Measurements from ENCODE around the gene THADA.

THADA gene

DNA sequence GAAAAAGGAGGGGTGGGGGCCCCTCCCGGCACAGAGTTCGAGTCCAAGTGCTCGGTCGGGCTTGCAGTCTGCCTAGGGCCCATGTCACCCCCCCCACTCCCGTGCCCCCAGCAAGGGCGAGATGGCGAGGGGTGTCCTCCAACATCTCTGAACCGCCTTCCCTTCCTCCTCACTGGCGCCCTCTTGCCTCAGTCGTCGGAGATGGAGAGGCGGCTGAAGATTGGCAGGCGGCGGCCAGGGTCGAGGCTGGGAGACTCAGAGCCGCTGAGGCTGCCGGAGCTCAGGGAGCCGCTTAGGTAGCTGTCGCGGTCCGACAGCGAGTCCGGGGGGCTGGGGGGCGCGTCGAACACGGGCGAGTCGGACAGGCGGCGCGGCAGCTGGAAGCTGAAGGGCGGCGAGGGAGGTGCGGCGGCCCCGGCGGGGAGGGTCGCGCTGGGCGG lies 371.7 kb downstream of the THADA start:
- no peak for DNase-seq (ENCODE audit: low spot score)

DNA sequence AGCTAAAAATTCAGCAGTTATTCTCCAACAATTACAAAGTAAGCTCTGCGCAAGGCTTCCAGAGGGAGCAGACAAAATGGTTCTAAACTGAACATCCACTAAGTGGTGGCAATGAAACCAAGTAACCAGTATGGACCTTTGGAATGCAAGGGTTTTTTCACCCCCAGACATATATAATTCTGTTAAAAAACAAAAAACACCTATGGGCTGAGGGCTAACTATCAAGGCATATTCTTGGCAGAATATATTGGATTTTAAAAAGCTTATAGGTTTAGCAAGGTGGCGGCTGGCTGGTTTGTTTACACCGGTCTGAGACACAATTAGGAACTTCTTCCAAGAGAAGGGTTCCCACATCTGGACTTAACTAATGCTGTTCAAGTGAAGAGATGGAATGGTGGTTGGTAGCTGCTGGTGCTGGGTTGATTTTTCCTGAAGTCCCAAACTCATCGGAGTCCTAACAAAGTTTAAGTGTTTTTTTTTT lies 372.3 kb downstream of the THADA start:
- DNase-seq (ENCODE audit: low spot score), result no peak

DNA sequence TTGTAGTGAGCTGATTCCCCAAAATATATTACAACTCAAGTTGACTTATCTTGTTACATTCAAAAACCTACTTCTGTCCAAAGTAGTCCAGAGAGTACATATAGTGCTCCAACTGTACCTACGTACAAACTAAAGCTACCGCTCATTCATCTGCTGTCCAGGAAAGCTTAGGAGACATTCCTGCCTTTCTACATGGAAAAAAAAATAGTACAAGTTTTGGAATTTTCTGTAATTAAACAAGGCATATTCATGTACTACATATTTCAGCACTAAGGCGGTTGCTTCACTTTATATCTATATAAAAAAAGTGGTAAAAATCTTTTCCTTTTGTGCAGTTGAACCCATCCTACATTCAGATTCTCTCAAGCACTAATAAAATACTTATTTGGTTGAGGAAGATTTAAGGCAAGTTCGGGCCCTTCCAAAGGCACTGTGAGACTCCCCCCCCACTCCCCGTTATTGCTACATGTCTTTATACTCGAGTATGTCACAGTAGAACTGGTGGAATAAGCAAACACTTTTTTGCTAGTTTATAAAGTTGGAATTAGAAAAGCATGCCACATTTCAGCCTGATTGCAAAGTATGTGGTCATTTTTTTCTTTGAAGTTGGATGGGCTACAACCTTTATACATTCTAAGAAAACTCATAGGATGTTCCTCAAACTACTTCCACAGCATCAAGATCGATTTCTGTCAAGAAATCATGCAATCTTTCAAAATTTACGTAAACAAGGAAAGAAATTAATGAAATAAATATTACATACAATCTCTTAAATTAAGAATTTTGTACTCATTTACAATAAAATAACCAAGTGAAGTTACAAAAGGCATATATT lies 373.1 kb downstream of the THADA start:
- no peak for DNase-seq (ENCODE audit: low spot score)

DNA sequence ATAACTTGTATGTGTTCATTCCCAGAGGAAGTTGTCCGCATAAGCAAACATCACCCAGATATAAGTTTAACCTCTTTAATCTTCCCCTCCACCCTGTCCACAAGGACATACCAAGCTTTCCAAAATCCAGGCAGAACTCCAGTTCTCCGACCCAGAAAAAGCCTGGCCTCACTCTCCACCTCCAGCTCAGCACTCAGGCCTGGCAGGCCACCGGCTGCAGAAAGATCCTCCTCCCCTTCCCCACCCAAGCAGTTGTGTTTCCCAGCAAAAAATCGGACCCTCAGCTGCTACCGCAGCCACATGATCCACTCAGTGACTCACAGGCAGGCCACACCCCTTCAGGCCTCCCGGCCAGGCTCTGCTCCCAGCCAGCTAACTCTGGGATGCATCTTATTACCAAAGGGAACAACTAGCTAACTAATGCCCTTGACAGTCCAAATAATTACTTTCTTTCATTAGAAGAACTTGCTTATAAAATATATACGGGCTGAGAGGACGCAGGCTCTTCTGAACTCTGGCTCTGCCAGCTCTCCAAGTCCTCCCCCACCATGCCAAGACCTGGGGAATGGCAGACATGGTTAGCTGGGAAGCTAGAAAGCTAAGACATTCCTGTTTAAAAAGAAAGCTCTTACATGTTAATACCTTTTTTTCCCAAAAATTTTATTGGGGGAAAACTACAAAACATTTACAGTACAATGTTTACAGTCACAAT lies 373.9 kb downstream of the THADA start:
- peak; percentile 70 for DNase-seq (ENCODE audit: low spot score)

DNA sequence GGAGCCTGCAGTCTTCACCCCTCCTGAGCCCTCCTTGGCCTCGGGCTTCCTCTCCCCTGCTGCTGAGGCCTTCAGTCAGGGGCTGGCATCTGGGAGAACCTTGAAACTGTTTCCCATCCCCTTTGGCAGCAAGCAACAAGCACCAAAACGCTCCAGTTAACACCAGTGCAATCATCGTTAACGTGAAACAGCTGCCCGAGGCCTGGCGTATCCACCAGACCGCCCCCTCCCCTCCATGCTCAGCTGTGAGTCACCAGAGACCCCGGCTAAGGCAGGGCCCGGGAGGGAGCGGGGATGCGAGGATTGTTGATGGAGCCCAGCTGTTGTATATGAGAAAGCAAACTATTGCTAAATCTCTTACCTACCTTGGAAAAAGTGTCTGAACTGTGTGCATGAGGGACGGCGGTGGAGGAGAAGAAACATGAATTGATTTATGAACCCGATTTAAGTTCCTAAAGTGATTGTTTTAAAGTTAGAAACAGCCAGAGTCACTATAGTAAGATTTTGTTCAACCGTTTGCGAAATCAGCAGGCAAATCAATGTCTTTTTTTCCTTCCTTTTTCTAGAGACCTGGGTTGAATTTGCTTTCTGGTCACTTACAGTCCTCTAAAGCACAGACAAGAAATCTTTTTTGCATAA lies 374.6 kb downstream of the THADA start:
- DNase-seq (ENCODE audit: low spot score), result no peak

DNA sequence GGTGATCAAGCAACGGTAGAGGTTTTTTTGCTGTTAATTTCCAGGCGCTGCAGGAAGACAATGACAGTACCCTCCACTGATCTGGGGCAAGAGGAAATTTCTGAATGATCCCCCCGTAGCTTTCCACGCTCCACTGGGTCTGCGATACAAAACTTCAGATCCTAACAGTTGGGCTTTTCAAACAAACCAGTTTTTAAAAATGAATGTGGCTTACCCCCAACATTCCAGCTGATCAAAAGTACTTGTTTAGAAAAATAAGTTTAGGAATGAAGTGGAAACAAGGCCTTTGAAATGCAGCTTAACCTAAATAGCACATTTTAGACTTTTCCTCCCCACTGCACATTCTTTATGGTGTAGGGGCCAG lies 375.1 kb downstream of the THADA start:
- DNase-seq (ENCODE audit: low spot score), result no peak

DNA sequence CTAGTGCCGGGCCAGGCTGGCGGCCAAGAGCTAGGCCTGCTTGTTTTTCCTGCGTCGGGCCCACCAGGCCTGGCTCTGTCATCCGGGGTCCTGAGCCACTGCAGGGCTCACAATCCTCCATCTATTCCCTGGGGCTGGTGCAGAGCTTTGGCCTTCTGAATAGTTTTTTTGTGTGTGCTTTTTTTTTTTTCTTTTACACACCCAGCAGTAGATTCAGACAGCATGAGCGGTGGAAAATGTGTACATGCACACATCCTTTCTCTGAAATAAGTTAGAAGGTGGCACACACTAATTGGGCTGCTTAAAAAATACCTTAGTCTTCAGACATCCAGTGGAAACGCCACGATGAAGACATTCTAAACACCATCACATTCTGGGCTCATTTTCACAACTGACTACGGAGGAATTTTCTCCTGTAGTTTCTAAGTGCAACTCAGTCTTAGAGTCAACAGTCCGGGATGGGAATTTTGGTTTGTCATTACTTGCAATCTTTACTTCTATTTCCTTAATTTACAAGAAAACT lies 375.5 kb downstream of the THADA start:
- no peak for DNase-seq (ENCODE audit: low spot score)

DNA sequence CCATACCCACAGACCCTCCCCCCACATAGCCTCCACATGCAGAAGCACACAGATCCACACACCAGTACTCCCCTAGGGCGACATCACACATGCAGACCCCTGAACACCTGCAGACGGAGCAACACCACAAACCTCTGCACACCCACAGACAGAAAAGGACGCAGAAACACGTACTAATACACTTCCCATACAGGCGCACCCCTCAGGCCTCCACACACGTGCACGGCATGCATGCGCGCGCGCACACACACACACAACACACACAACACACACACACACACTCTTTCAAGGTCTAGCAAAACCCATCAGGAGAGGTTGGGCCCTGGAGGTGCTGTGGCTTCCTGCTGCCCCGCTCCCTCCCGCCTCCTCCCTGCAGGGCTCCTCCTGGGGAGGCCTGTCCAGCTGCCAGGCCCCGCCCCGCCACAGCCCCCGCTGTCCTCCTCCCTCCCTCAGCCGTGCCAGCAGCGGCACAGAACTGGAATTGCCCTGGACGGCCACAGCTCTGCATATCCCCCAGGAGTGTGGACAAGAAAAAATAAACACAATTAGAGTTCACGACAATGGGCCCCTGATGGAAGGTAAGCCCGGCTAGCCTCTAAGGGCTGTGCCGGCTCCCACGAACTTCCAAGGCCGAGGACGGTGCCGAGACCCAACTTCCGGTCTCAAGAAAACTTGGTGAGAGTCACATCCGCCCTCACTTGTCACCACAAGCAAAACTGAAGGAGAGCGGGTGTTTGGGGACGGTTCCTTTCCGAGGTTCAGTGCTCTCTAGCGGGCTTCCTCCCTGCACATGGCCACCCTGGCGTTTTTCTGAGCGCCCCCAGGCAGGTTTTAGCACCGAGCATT lies 376.2 kb downstream of the THADA start:
- DNase-seq (ENCODE audit: low spot score), result peak; percentile 51

DNA sequence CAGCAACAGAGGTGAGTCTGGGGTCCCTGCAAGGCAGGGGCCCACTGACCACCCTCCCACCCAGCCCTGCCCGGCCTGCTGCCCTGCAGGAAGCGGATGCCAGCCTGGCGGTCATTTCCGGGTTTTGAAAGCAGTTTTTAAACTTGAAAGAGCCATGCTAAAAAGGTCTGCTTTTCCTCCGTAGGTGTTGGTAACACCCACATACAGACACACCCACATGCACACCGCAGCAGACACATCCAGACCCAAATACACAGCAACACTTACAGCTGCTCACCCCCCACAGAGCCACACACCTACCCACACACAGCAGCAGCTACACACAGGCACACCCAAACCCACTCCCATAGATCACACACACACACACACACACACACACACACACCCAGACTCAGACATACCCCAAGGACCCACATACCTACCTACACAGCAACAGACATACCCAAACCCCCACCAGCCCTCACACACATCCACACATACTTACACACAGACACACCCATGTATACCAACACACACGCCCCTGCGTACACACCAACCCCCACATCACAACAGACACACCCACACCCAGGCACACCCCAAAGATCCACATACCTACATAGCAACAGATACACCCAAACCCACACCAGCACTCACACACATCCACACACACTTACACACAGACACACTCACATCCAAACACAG lies 377.0 kb downstream of the THADA start:
- DNase-seq (ENCODE audit: low spot score), result no peak

DNA sequence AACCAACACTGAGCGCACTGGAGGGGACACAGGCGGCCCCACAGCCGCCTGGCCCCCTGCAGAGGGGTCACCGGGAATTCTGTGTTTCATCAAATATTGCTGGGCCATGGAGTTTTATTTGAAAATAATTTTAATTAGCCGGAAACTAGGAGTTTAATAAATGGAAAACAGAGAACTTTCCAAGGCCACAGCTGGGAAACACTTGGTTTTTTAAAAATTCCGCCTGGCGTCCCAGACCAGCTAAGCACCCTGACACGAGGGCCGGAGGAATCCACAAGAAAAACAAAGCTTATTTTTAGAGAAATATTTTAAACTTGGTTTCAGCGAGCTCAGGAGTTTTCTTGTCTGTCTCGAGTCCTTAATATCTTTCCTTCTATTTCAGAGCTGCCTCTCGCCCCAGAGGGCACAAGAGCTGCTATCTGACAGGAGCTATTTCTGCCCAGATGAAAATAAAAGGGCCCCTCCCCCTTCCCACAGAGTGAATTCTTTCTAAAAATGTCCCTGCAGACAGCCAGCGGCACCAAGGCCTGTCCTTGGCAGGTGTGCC lies 377.6 kb downstream of the THADA start:
- DNase-seq (ENCODE audit: low spot score), result no peak

DNA sequence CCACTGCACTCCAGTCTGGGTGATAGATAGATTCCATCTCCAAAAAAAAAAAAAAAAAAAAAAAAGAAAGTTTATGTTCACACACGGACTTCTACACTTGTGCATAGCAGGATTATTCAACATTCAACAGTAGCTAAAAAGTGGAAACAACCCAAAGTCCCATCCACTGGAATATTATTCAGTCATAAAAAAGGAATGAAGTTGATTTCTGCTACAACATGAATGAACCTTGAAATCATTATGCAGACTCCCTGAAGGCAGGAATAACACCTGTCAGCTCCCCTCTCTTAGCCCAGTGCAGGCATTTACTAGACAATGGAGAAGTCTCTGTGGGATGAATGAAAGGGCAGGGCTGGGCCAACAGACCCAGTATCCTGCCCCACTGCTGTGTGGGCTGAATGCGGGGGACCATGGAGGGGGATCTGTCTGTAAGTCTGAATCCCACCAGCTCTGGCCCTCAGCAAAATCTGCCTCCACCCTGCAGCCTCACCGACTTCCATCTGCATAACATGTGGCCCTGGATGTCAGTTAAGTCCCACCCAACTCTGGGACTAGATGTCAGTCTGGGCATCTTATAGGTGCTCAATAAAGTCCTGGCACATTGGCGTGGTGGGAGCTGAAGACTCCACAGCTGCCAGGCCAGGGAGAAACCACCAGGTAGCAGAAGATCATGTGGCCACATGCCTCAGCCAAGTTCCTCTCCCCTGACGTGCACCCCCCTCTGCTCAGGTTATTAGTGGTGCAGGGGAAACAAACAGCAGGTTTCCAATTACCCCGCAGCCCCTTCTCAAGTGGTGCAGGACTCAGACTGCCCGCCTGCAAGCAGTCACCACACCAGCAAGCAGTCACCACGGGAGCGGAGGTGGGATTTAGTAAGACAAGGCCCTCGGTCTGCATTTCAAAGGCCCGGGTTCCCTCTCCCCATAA lies 378.3 kb downstream of the THADA start:
- DNase-seq (ENCODE audit: low spot score), result no peak

DNA sequence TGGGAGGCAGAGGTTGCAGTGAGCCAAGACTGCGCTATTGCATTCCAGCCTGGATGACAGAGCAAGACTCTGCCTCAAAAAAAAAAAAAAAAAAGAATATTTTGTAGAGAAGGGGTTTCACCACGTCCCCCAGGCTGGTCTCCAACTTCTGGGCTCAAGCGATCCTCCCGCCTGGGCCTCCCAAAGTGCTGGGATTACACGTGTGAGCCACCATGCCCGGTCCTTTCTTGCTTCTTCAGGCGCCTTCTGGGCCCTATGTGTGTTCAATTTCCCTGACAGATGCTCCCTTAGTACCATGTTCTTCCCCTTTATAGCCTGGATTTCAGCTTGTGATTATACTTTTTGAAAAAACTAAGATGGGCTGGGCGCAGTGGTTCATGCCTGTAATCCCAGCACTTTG lies 379.2 kb downstream of the THADA start:
- DNase-seq (ENCODE audit: low spot score), result no peak

DNA sequence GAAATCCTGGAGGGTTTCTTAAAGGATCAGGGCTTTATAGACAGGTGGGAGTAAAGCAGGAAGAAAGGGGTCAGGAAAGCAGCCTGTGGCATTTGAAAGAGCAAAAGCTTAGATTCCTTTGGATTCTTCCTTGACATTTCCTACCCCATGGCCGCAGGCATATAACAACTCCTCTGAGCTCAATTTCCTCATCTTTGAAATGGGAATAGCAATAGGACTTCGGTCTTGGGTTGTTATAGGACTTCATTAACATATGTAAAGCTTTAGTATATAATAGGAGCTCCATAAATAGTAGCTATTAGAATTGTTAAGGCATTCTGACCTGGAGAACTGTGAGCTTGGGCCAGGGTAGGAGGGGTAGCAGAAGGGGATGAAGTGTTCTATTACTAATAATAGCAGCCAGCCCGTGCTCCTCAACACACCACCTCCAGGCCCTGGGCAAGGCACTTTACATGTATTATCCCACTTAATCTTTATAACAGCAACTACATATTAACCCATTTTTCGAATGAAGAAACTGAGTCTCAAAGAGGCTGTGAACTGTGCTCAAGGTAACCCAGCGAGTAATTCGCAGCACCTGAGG lies 380.1 kb downstream of the THADA start:
- DNase-seq (ENCODE audit: low spot score), result no peak

DNA sequence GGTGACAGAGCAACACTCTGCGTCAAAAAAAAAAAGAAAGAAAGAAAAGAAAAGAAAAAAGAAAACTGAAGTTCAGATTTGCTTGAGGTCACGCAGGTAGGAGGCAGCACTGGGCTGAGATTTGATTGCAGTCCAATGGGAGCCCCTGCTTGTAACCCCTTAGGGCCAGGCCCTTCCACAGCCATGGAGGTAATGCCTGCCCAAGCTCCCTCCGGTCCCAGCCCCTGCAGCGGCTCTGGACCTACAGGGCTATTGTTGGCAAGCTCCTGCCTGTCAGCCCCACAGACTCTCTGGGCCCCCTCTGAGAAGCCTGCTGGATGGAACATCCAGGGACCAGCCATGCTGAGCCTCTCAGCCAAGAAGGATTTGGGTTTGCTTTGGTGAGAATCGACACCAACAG lies 381.6 kb downstream of the THADA start:
- DNase-seq (ENCODE audit: low spot score), result no peak

DNA sequence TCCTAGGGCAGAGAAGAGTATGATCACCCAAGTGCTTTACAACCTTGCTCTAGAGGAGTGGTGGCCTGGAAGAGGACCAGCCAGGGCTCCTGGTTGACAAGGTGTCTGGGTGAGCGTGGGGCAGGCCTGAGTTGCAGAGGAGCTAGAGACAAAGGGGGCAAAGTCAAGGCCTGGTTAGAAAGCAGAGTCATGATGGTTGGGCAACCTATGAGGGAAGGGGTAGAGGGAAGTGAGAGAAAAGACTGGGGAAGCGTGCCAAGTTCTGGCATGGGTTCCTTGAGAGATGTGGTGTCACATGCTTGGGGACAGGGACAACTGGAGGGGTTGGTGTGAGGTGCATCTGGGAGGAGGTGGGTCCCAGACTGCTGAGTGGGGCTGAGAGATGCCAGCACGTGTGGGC lies 382.9 kb downstream of the THADA start:
- no peak for DNase-seq (ENCODE audit: low spot score)

DNA sequence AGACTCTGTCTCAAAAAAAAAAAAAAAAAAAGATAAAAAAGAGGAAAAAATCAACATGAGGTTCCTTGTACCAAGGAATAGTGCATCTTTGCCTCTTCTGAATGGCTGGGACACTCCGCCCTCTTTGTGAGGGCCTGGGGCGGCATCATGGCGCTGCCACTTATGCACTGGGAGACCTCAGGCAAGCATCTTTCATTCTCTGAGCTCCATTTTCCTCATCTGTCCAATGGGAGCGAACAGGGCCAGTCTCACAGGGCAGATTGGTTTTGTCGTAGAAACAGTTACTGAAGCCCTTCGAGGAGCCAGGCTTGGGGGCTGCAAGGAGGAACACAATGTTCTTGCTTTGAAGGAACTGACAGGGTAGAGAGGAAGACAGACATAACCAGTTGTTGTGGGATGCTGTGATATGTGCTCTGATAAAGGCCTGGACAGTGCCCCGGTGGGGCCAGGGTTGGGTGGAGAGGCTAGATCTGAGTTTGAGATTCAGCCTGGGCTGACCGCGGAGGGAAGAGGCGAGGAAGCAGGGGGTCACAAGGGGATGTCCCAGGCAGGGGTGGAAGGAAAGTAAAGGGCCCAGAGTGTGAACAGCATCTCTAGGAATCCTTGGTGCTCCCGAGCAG lies 383.5 kb downstream of the THADA start:
- no peak for DNase-seq (ENCODE audit: low spot score)

DNA sequence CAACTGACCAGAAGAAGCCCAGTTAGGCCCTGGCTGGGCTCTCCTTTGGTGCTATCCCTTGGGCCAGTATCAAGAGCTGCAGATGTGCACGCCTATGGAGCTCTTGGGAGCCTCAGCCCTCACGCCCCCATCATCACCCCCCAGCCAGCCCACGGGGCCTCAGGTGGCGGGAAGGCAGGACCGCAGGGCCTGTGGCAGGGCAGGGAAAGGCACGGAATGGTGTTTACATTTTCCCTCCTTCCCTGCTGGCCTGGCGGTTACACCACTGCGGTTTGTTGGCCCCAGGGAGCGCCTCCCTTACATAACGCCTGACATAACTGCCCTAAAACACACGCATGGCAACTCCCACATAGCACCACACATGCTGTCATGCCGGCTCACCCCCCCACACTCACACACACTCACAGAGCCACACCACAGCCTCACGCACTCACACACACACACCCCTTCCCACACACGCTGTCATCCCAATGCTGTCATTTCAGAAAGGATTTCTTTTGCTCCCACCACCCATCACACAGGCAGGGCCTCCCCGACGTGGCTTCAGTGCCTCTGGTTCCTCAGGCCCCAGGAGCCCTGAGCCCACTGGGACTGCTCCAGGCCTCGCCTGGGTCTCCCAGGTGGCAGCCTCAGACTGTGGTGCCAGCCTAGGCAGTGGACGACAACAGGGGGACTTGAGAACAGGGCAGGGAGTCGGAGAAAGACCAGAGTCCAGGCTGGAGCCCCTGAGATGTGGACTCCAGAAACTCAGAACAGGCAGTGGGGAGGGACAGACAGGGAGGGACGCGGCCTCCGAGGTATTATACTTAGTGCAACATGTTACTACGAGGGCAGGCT lies 385.2 kb downstream of the THADA start:
- no peak for DNase-seq (ENCODE audit: low spot score)

DNA sequence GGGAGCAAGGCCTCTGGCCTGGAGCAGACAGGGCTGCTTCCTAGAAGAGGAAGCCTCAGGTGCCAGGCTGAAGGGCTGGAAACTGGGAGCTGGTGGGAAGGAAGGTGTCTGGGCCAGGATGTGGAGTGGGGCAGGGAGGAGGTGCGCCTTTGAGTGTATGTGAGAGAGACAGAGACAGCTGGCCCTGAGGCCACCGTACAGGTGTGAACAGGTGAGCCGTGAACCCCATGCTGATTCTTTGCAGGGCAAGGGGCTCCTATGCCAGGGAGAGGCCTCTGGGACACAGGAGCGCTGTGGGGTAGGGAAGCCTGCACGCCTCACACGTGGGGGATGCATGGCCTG lies 385.7 kb downstream of the THADA start:
- no peak for DNase-seq (ENCODE audit: low spot score)
